Calu3 (cell line): ENCODE measurements around the gene MOSPD2. TPM values are rescaled to one million over a fixed set of nuclear protein-coding genes. Genes with fewer than 3 reads are reported as not detected.

ENCODE experiments used
- Bru-seq: library from RNA; stranded (reverse); fragments of 400-500 nt; gene quantifications from one replicate; lab custom pipeline; 2021; lab: Mats Ljungman, UMichigan
- BruChase-seq, 2 experiments: library from RNA; stranded (reverse); fragments of 400-500 nt; gene quantifications; one replicate each; lab custom pipeline; 2021; lab: Mats Ljungman, UMichigan
- BruUV-seq: library from RNA; stranded (reverse); fragments of 400-500 nt; replicated peaks from 2 replicates; lab custom pipeline; 2021; lab: Mats Ljungman, UMichigan
- CTCF ChIA-PET: fragments of 300-600 bp; sonication (Branson Sonifier 250); formaldehyde crosslinking; loops from one replicate; lab custom pipeline; 2022; ENCODE audit warnings: antibody characterized with exemption; lab: Charles Lee
- DNase-seq: peaks from one replicate; pipeline ENCODE4 v3.0.0; 2022
- H3K27ac Mint-ChIP-seq: one replicate; pipeline ENCODE4 v1.8.0; 2022; ENCODE audit warnings: mixed read lengths; ENCODE audit not compliant: unreplicated experiment
- H3K27me3 Mint-ChIP-seq: one replicate; pipeline ENCODE4 v1.8.0; 2022; ENCODE audit warnings: mixed read lengths; ENCODE audit not compliant: unreplicated experiment
- H3K36me3 Mint-ChIP-seq: one replicate; pipeline ENCODE4 v1.8.0; 2022; ENCODE audit warnings: mild to moderate bottlenecking, moderate library complexity, mixed read lengths; ENCODE audit not compliant: insufficient read depth, unreplicated experiment
- H3K4me1 Mint-ChIP-seq: one replicate; pipeline ENCODE4 v1.8.0; 2022; ENCODE audit warnings: mild to moderate bottlenecking, low read depth, mixed read lengths; ENCODE audit not compliant: unreplicated experiment
- H3K4me3 Mint-ChIP-seq: one replicate; pipeline ENCODE4 v1.8.0; 2022; ENCODE audit warnings: mild to moderate bottlenecking, low read depth, moderate library complexity, mixed read lengths; ENCODE audit not compliant: unreplicated experiment
- H3K9me3 Mint-ChIP-seq: one replicate; pipeline ENCODE4 v1.8.0; 2022; ENCODE audit warnings: low read depth, mixed read lengths; ENCODE audit not compliant: unreplicated experiment
- intact Hi-C: fragments of 100-400 bp; cut with micrococcal nuclease; formaldehyde crosslinking; loops from one replicate; pipeline ENCODE4 v1.10.0; 2022; ENCODE audit not compliant: unreplicated experiment
- long read RNA-seq: library from polyadenylated mRNA; stranded (forward); transcript quantifications from one replicate; pipeline ENCODE4 v2.0.0, GENCODE V29; 2022
- total RNA-seq: library from RNA; stranded (reverse); gene quantifications from 2 replicates; pipeline ENCODE4 v1.2.3, GENCODE V29; 2022
- TF ChIP-seq, protein P1 (sequence below): fragments of 200-600 bp; IDR thresholded peaks from one replicate; pipeline ENCODE4 v1.8.0; 2022; ENCODE audit warnings: antibody characterized with exemption; ENCODE audit not compliant: unreplicated experiment

MOSPD2 gene
- total RNA-seq (20.4 and 21.2 TPM in 2 replicates), Bru-seq, nascent RNA (percentile 72 among the genes with signal in this experiment), BruChase-seq, experiment 1, labeled RNA remaining after a 6-hour chase (percentile 59 among the genes with signal in this experiment), BruChase-seq, experiment 2, labeled RNA remaining after a 2-hour chase (percentile 62 among the genes with signal in this experiment)
- long read RNA-seq, full-length matches to known transcripts = 12 of 17 reads
- long read RNA-seq, partial matches to known transcripts = 1 of 17 reads
- long read RNA-seq, other reads (novel, unspliced or antisense) = 4 of 17 reads

DNA sequence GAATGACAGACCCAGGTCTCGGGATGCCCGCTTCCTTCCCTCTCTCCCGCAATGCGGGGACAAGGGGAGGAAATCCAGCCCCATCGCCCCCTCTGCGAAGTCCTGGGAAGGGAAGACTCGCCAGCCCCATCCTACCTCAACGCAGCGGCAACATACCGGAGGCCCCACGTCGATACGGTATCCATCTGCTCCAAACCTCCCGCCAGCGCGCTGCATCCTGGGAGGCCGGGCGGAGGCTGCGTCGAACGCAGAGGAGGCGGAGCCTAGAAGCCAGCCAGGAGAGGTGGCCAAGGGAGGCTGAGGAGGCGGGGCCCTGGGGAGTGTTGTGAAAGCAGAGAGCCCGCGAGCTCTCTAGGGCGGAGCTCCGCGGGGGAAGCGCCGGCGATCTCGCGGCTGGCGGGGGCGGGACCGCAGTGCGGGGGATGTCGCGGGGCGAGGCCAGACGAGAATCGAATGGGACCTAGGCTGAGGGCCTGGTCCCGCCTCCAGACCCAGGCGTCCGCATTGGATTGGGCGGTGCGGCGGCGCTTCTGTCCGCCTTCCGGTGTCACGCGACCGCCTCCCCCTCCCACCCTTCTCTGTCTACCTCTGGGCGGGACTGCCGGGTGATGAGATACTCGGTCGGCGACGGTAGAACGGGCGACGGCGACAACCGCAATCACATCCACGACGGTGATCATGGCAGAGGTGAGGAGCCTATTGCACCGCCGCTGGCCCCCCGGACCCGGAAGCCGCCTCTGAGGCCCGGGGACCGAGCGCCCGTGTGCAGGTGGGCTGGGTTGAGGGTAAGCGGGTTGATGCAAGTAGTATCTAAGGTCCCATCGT, at the start of gene MOSPD2, which contains the start of gene FANCB:
Gene MOSPD2 (plus strand): TSS at position 571 of the 825 bp plus-strand sequence. CDS start 108 bp downstream, at position 679.
Gene FANCB (minus strand): TSS at position 219 of the 825 bp plus-strand sequence. CDS start 7,559 bp downstream, outside the sequence.
- H3K36me3 Mint-ChIP-seq = peaks cover 14% of the 10 kb centered on the region
- H3K4me1 Mint-ChIP-seq = peaks cover 17% of the 10 kb centered on the region
- peak; percentile 97 for DNase-seq
- H3K27ac Mint-ChIP-seq = peak within 1 kb of the TSS; percentile 69
- H3K9me3 Mint-ChIP-seq = no peaks in the 10 kb centered on the region
- CTCF ChIA-PET = interaction anchor here (0.6 kb wide), 1 partner anchor 397 kb away, joined by 5 read pairs; no protein-coding TSS in a partner anchor
- BruUV-seq = no TSS peak
- TF ChIP-seq, protein P1, sequence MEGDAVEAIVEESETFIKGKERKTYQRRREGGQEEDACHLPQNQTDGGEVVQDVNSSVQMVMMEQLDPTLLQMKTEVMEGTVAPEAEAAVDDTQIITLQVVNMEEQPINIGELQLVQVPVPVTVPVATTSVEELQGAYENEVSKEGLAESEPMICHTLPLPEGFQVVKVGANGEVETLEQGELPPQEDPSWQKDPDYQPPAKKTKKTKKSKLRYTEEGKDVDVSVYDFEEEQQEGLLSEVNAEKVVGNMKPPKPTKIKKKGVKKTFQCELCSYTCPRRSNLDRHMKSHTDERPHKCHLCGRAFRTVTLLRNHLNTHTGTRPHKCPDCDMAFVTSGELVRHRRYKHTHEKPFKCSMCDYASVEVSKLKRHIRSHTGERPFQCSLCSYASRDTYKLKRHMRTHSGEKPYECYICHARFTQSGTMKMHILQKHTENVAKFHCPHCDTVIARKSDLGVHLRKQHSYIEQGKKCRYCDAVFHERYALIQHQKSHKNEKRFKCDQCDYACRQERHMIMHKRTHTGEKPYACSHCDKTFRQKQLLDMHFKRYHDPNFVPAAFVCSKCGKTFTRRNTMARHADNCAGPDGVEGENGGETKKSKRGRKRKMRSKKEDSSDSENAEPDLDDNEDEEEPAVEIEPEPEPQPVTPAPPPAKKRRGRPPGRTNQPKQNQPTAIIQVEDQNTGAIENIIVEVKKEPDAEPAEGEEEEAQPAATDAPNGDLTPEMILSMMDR = no peak
- H3K4me3 Mint-ChIP-seq = peak within 1 kb of the TSS; percentile 90
- intact Hi-C loops = no loop called here
- H3K27me3 Mint-ChIP-seq = no peaks in the 10 kb centered on the region

DNA sequence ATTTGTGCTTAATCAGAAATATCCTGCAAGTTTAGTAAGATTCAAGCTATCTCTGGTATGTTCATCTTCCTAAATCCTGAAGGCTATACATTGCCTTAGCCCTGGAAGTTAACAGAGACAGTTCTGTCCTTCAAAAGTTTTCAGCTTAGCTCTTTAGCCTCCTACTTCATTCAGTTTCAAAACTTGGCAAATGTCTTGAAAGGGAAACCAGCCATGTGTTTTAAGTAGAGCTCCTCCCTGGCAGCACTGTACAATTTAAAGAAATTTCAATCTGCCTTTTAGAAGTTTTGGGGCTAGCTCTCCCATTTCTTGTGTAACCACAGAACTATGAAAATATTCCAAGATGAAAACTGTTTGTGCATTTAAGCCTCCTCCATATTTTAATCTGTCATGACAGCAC, 47.4 kb upstream of the MOSPD2 start:
- CTCF ChIA-PET = no interaction called here
- H3K27me3 Mint-ChIP-seq = no peaks in the 10 kb centered on the region

DNA sequence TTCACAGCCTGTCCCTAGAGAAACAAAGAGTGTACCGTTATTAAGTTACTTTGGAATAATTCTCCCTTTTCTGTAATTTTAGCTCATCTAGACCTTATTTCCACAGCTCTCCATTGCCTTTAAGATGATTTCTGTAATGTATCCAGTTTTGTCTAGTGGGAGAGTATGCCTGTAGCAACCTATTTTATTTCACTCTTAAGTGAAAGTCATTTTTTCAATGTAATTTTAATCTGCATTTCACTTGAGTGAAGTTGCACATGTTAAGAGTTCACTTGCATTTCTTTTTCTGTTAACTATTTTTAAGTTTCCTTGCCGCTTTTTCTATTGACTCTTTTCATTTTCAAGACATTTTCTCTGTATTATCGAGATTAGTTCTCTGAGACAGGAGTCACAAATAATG, 46.9 kb upstream of the MOSPD2 start:
- no peak for DNase-seq
- Mint-ChIP-seq H3K27me3 (no peaks in the 10 kb centered on the region), H3K4me3 (no peak overlapping the region), H3K27ac (no peak overlapping the region), H3K36me3 (no peaks in the 10 kb centered on the region), H3K9me3 (no peaks in the 10 kb centered on the region), H3K4me1 (no peaks in the 10 kb centered on the region)
- no TSS peak for BruUV-seq
- CTCF ChIA-PET = no interaction called here
- intact Hi-C loops = no loop called here
- TF ChIP-seq, protein P1 = no peak

More for the DNA sequence above, 47.4 kb upstream of the MOSPD2 start:
- no peak overlapping the region for H3K27ac Mint-ChIP-seq
- intact Hi-C loops = no loop called here
- H3K4me3 Mint-ChIP-seq = no peak overlapping the region
- no peaks in the 10 kb centered on the region for H3K9me3 Mint-ChIP-seq
- no TSS peak for BruUV-seq
- H3K36me3 Mint-ChIP-seq = no peaks in the 10 kb centered on the region
- DNase-seq = no peak
- TF ChIP-seq, protein P1 = no peak
- H3K4me1 Mint-ChIP-seq = no peaks in the 10 kb centered on the region

GRCh38 chrX:14829643-14830042, 43.6 kb upstream of the MOSPD2 start:
- TF ChIP-seq, protein P1 = no peak
- no peaks in the 10 kb centered on the region for H3K4me1 Mint-ChIP-seq

More at GRCh38 chrX:14829643-14830042, 43.6 kb upstream of the MOSPD2 start:
- DNase-seq = no peak
- H3K27ac Mint-ChIP-seq = no peak overlapping the region
- H3K27me3 Mint-ChIP-seq = no peaks in the 10 kb centered on the region
- no peaks in the 10 kb centered on the region for H3K36me3 Mint-ChIP-seq
- CTCF ChIA-PET = no interaction called here
- BruUV-seq = no TSS peak
- H3K4me3 Mint-ChIP-seq = no peak overlapping the region
- intact Hi-C loops = no loop called here
- no peaks in the 10 kb centered on the region for H3K9me3 Mint-ChIP-seq
